BJ (cell line): ENCODE measurements around the gene UGT1A9. TPM values are rescaled to one million over a fixed set of nuclear protein-coding genes. Genes with fewer than 3 reads are reported as not detected.

Experiments used
- CTCF ChIA-PET: fragments of 350-600 bp; formaldehyde crosslinking; extraction: SDS; loops from one replicate; lab custom pipeline; 2021; ENCODE audit warnings: antibody characterized with exemption, inconsistent platforms; lab: Yijun Ruan, JAX
- POLR2A ChIA-PET: fragments of 300-600 bp; sonication (Branson Sonifier 250); formaldehyde crosslinking; extraction: SDS; loops from one replicate; lab custom pipeline; 2021; ENCODE audit warnings: antibody characterized with exemption; lab: Charles Lee
- DNase-seq: peaks from one replicate; pipeline ENCODE4 v3.0.0-alpha.2; 2011; ENCODE audit warnings: low read depth
- H3K27me3 ChIP-seq: 2 replicates; pipeline ENCODE4 v1.6.0; 2011; ENCODE audit warnings: low read length; ENCODE audit not compliant: control insufficient read depth, insufficient read depth
- H3K36me3 ChIP-seq: 2 replicates; pipeline ENCODE4 v1.5.1; 2011; ENCODE audit warnings: low read length; ENCODE audit not compliant: control insufficient read depth, insufficient read depth
- H3K4me3 ChIP-seq: 2 replicates; pipeline ENCODE4 v1.5.1; 2011; ENCODE audit warnings: low read depth, mild to moderate bottlenecking, control low read depth, low read length
- CTCF ChIP-seq: IDR thresholded peaks from 2 replicates; pipeline ENCODE4 v1.5.1; 2011; ENCODE audit warnings: low read depth, mild to moderate bottlenecking, control low read depth, inconsistent platforms, low read length, moderate library complexity; ENCODE audit not compliant: insufficient read depth
- polyA plus RNA-seq: library from polyadenylated mRNA; depleted of rRNA; stranded (reverse); fragments of >200 nt; gene quantifications from 2 replicates; pipeline ENCODE4 v1.2.3, GENCODE V29; 2011

UGT1A9 gene
- polyA plus RNA-seq, 1 experiment, result not detected

- ChIA-PET CTCF (no interaction called here), POLR2A (no interaction called here)
- no peaks in the 10 kb centered on the region for H3K36me3 ChIP-seq
- TF ChIP-seq CTCF, result no peak
- H3K27me3 ChIP-seq, result no peaks in the 10 kb centered on the region
- no peak overlapping the region for H3K4me3 ChIP-seq
- no peak for DNase-seq
Measured at GRCh38 chr2:233772583-233772982, 100.9 kb downstream of the UGT1A9 start.

GRCh38 chr2:233773854-233774253 lies 102.2 kb downstream of the UGT1A9 start:
- no peaks in the 10 kb centered on the region for H3K36me3 ChIP-seq
- no peak overlapping the region for H3K4me3 ChIP-seq
- POLR2A ChIA-PET, result no interaction called here
- CTCF ChIA-PET, result no interaction called here
- no peaks in the 10 kb centered on the region for H3K27me3 ChIP-seq
- TF ChIP-seq CTCF, result no peak
- DNase-seq, result no peak

- no peak for TF ChIP-seq CTCF
- Histone ChIP-seq H3K36me3 (no peaks in the 10 kb centered on the region), H3K27me3 (no peaks in the 10 kb centered on the region), H3K4me3 (no peak overlapping the region)
- ChIA-PET POLR2A (no interaction called here), CTCF (interaction anchor here (0.6 kb wide), 1 partner anchor 14 kb away, joined by 3 read pairs; no protein-coding TSS in a partner anchor)
- DNase-seq, result no peak
Measured at GRCh38 chr2:233775414-233775813, 103.7 kb downstream of the UGT1A9 start.

GRCh38 chr2:233778030-233778429 lies 106.3 kb downstream of the UGT1A9 start, which contains the start of gene MROH2A:
TSS of gene MROH2A (plus strand) at chr2:233778330. CDS start at chr2:233779359, 1,029 bp downstream.
- no peak for DNase-seq
- POLR2A ChIA-PET, result no interaction called here
- H3K27me3 ChIP-seq, result no peaks in the 10 kb centered on the region
- no peaks in the 10 kb centered on the region for H3K36me3 ChIP-seq
- no peak for TF ChIP-seq CTCF
- CTCF ChIA-PET, result no interaction called here
- H3K4me3 ChIP-seq, result no peak within 1 kb of the TSS

- CTCF ChIA-PET, result no interaction called here
- TF ChIP-seq CTCF, result no peak
- Histone ChIP-seq H3K27me3 (no peaks in the 10 kb centered on the region), H3K4me3 (no peak overlapping the region), H3K36me3 (no peaks in the 10 kb centered on the region)
- POLR2A ChIA-PET, result no interaction called here
- no peak for DNase-seq
Measured at GRCh38 chr2:233779722-233780121, 108.0 kb downstream of the UGT1A9 start.
